WERI-Rb-1 (cell line): ENCODE measurements around the gene EPS8.

Experiments used
- DNase-seq: peaks from one replicate; pipeline ENCODE4 v3.0.0-alpha.2; 2020
- H3K27ac ChIP-seq: fragments of 250-450 bp; sonication (Bioruptor Pico); 2 replicates; pipeline ENCODE4 v1.5.1; 2020; ENCODE audit warnings: mild to moderate bottlenecking, moderate library complexity
- H3K27me3 ChIP-seq: fragments of 250-450 bp; sonication (Bioruptor Pico); 2 replicates; pipeline ENCODE4 v1.5.1; 2021; ENCODE audit warnings: mild to moderate bottlenecking, low read depth, moderate library complexity; ENCODE audit not compliant: insufficient read depth, severe bottlenecking
- H3K36me3 ChIP-seq: fragments of 250-450 bp; sonication (Bioruptor Pico); 2 replicates; pipeline ENCODE4 v1.5.1; 2020; ENCODE audit warnings: mild to moderate bottlenecking, moderate library complexity
- H3K4me3 ChIP-seq: 2 replicates; pipeline ENCODE4 v1.5.1; 2011; ENCODE audit warnings: low read depth, mild to moderate bottlenecking, control low read depth, low read length
- H3K9me3 ChIP-seq: fragments of 250-450 bp; sonication (Bioruptor Pico); 2 replicates; pipeline ENCODE4 v1.5.1; 2021; ENCODE audit warnings: mild to moderate bottlenecking, moderate library complexity; ENCODE audit not compliant: severe bottlenecking
- CTCF ChIP-seq: IDR thresholded peaks from 2 replicates; pipeline ENCODE4 v1.5.1; 2011; ENCODE audit warnings: low read depth, mild to moderate bottlenecking, control low read depth, inconsistent platforms, low read length

The EPS8 gene

GRCh38 chr12:15728118-15728598, 61.0 kb downstream of the EPS8 start:
- no peaks in the 10 kb centered on the region for H3K9me3 ChIP-seq
- DNase-seq: no peak
- H3K27ac ChIP-seq: no peak overlapping the region
- TF ChIP-seq CTCF: no peak
- H3K4me3 ChIP-seq: no peak overlapping the region
- no peaks in the 10 kb centered on the region for H3K27me3 ChIP-seq
- H3K36me3 ChIP-seq: no peaks in the 10 kb centered on the region

GRCh38 chr12:15726878-15727150, 62.4 kb downstream of the EPS8 start:
- TF ChIP-seq CTCF: no peak
- DNase-seq: no peak
- Histone ChIP-seq H3K4me3 (no peak overlapping the region), H3K27ac (peak overlapping the region; percentile 37), H3K27me3 (no peaks in the 10 kb centered on the region), H3K9me3 (no peaks in the 10 kb centered on the region), H3K36me3 (no peaks in the 10 kb centered on the region)

GRCh38 chr12:15726027-15726877, 62.9 kb downstream of the EPS8 start:
- Histone ChIP-seq H3K27ac (peak overlapping the region; percentile 37), H3K36me3 (no peaks in the 10 kb centered on the region), H3K4me3 (no peak overlapping the region), H3K27me3 (no peaks in the 10 kb centered on the region), H3K9me3 (no peaks in the 10 kb centered on the region)
- peak; percentile 37 for DNase-seq
- no peak for TF ChIP-seq CTCF

- H3K9me3 ChIP-seq: no peaks in the 10 kb centered on the region
- H3K27me3 ChIP-seq: no peaks in the 10 kb centered on the region
- no peaks in the 10 kb centered on the region for H3K36me3 ChIP-seq
- H3K4me3 ChIP-seq: no peak overlapping the region
- DNase-seq: no peak
- TF ChIP-seq CTCF: no peak
- H3K27ac ChIP-seq: no peak overlapping the region
Observed at GRCh38 chr12:15722951-15723350, 66.2 kb downstream of the EPS8 start.

- no peak overlapping the region for H3K4me3 ChIP-seq
- no peak overlapping the region for H3K27ac ChIP-seq
- no peak for DNase-seq
- H3K9me3 ChIP-seq: no peaks in the 10 kb centered on the region
- H3K36me3 ChIP-seq: no peaks in the 10 kb centered on the region
- TF ChIP-seq CTCF: no peak
- H3K27me3 ChIP-seq: no peaks in the 10 kb centered on the region
Observed at GRCh38 chr12:15721316-15722115, 67.7 kb downstream of the EPS8 start.
